ENCODE data around the gene ZMYND19. TPM values are rescaled to one million over a fixed set of nuclear protein-coding genes. Genes with fewer than 3 reads are reported as not detected.
"Not testable (repeated sequence)": the region's sequence is repeated elsewhere in the genome, so short reads cannot be mapped to it uniquely, and the experiment has no call there.

Gene ZMYND19
- 13.2 TPM for total RNA-seq

GRCh38 chr9:137590469-137591383 is at the start of gene ZMYND19:
ZMYND19 (minus strand) TSS chr9:137590512; CDS start chr9:137590263, 249 bp downstream.
- peak; percentile 83 to 92 (median 89) for DNase-seq (ENCODE audit: low read depth in 2 of 3, low spot score in 2 of 3)

GRCh38 chr9:137639303-137640051 is 49.2 kb upstream of the ZMYND19 start:
- peak in 1 of 3 donors; percentile 47 for DNase-seq (ENCODE audit: low read depth in 2 of 3, low spot score in 2 of 3)

GRCh38 chr9:137638680-137639079 is 48.4 kb upstream of the ZMYND19 start:
- DNase-seq (ENCODE audit: low read depth in 2 of 3, low spot score in 2 of 3), result no peak

GRCh38 chr9:137634016-137634415 is 43.7 kb upstream of the ZMYND19 start:
- DNase-seq (ENCODE audit: low read depth in 2 of 3, low spot score in 2 of 3), result no peak

- peak in 1 of 3 donors; percentile 15 for DNase-seq (ENCODE audit: low read depth in 2 of 3, low spot score in 2 of 3)
These were observed 42.2 kb upstream of the ZMYND19 start for GRCh38 chr9:137632230-137633161.

GRCh38 chr9:137631345-137632229 is 41.3 kb upstream of the ZMYND19 start:
- DNase-seq (ENCODE audit: low read depth in 2 of 3, low spot score in 2 of 3), result peak in 1 of 3 donors; percentile 29

GRCh38 chr9:137630679-137631078 is 40.4 kb upstream of the ZMYND19 start:
- no peak for DNase-seq (ENCODE audit: low read depth in 2 of 3, low spot score in 2 of 3)

GRCh38 chr9:137630126-137630525 is 39.8 kb upstream of the ZMYND19 start:
- DNase-seq (ENCODE audit: low read depth in 2 of 3, low spot score in 2 of 3), result no peak

GRCh38 chr9:137627406-137627805 is 37.1 kb upstream of the ZMYND19 start:
- not testable (repeated sequence) for DNase-seq (ENCODE audit: low read depth in 2 of 3, low spot score in 2 of 3)

GRCh38 chr9:137626464-137626863 is 36.2 kb upstream of the ZMYND19 start:
- no peak for DNase-seq (ENCODE audit: low read depth in 2 of 3, low spot score in 2 of 3)

- DNase-seq (ENCODE audit: low read depth in 2 of 3, low spot score in 2 of 3), result not testable (repeated sequence)
These were observed 31.9 kb upstream of the ZMYND19 start for GRCh38 chr9:137622211-137622610.

- DNase-seq (ENCODE audit: low read depth in 2 of 3, low spot score in 2 of 3), result peak in 1 of 3 donors; percentile 49
These were observed 30.9 kb upstream of the ZMYND19 start for GRCh38 chr9:137621131-137621757.

- no peak for DNase-seq (ENCODE audit: low read depth in 2 of 3, low spot score in 2 of 3)
These were observed 30.3 kb upstream of the ZMYND19 start for GRCh38 chr9:137620581-137620980.

GRCh38 chr9:137620048-137620405 is 29.7 kb upstream of the ZMYND19 start:
- no peak for DNase-seq (ENCODE audit: low read depth in 2 of 3, low spot score in 2 of 3)

GRCh38 chr9:137619240-137620047 is 29.1 kb upstream of the ZMYND19 start:
- peak in 1 of 3 donors; percentile 52 for DNase-seq (ENCODE audit: low read depth in 2 of 3, low spot score in 2 of 3)

GRCh38 chr9:137618105-137619067 is 28.1 kb upstream of the ZMYND19 start, which contains the start of gene EHMT1:
EHMT1 (plus strand) TSS chr9:137619005; CDS start chr9:137619029, 24 bp downstream.
- DNase-seq (ENCODE audit: low read depth in 2 of 3, low spot score in 2 of 3), result peak; percentile 86 to 95 (median 91)

GRCh38 chr9:137615387-137615871 is 25.1 kb upstream of the ZMYND19 start:
- no peak for DNase-seq (ENCODE audit: low read depth in 2 of 3, low spot score in 2 of 3)
